ENCODE data around the gene GALNT11. TPM values are rescaled to one million over a fixed set of nuclear protein-coding genes. Genes with fewer than 3 reads are reported as not detected.
A peak's percentile ranks its signal among the peaks of the same experiment; 100 is the strongest.

Gene GALNT11
- polyA plus RNA-seq, 3 donors, result 17.7 to 25.9 (median 20.6) TPM

DNA sequence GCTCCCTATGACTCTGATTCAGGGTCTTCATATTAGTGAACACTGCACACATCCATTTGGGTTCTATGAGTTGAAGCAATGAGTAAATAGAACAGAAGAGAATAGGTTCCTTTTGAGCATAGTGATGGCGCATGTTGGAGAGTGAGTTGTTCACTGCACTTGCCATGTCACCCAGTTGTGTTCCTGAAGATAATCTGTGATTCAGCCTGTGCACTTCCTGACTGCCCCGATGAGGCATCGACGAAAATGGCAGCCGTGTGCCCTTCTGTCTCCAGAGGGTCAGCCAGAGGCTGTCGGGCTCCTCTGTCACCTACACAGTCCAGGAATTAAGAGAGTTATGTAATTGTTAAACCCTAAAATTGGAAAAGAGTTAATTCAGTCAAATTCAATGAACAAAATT lies 94.7 kb downstream of the GALNT11 start:
- Histone ChIP-seq H4K20me1 (ENCODE audit: insufficient read depth, low read length) (peaks cover 9% of the 10 kb centered on the region), H3K27me3 (ENCODE audit: control insufficient read depth in 2 of 2, insufficient read depth in 2 of 2, low read length in 2 of 2) (no peaks in the 10 kb centered on the region), H3K9ac (ENCODE audit: insufficient read depth, low read length, poor library complexity, severe bottlenecking) (no peak overlapping the region), H3K9me3 (replicated peaks in 1 of 2; ENCODE audit: control insufficient read depth in 1 of 2, insufficient read depth in 1 of 2, low read length in 2 of 2) (peaks cover 0 to 4% of the 10 kb centered on the region in 2 donors), H3K4me1 (ENCODE audit: control insufficient read depth in 1 of 2, insufficient read depth in 2 of 2, low read length in 2 of 2) (no peaks in the 10 kb centered on the region), H3K79me2 (ENCODE audit: insufficient read depth, low read length) (no peaks in the 10 kb centered on the region), H2AFZ (ENCODE audit: insufficient read depth, low read depth, low read length, poor library complexity, severe bottlenecking) (no peak overlapping the region), H3K27ac (ENCODE audit: low read depth in 1 of 2, low read length in 2 of 2) (peak overlapping the region in 1 of 2 donors; percentile 28), H3K4me2 (replicated peaks; ENCODE audit: extremely low read depth, low read length, poor library complexity, severe bottlenecking) (no peak overlapping the region), H3K4me3 (replicated peaks in 1 of 3; ENCODE audit: low read depth in 2 of 3, low read length in 3 of 3) (no peak overlapping the region), H3K36me3 (replicated peaks in 1 of 2; ENCODE audit: control insufficient read depth in 1 of 2, insufficient read depth in 2 of 2, low read length in 2 of 2) (peaks cover 83 to 93% of the 10 kb centered on the region in 2 donors)
- H3K27ac Mint-ChIP-seq, result peak overlapping the region in 1 of 7 donors; percentile 25
- no CpG with 5 or more reads among the region's 6 CpGs for WGBS (ENCODE audit: insufficient coverage)
- H3K4me3 Mint-ChIP-seq, result no peak overlapping the region
- TF ChIP-seq, protein P1, sequence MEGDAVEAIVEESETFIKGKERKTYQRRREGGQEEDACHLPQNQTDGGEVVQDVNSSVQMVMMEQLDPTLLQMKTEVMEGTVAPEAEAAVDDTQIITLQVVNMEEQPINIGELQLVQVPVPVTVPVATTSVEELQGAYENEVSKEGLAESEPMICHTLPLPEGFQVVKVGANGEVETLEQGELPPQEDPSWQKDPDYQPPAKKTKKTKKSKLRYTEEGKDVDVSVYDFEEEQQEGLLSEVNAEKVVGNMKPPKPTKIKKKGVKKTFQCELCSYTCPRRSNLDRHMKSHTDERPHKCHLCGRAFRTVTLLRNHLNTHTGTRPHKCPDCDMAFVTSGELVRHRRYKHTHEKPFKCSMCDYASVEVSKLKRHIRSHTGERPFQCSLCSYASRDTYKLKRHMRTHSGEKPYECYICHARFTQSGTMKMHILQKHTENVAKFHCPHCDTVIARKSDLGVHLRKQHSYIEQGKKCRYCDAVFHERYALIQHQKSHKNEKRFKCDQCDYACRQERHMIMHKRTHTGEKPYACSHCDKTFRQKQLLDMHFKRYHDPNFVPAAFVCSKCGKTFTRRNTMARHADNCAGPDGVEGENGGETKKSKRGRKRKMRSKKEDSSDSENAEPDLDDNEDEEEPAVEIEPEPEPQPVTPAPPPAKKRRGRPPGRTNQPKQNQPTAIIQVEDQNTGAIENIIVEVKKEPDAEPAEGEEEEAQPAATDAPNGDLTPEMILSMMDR (IDR thresholded peaks at IDR 0.05), result no peak
- no peak for DNase-seq
- H3K27me3 Mint-ChIP-seq (ENCODE audit: low read depth in 3 of 3), result no peaks in the 10 kb centered on the region
- intact Hi-C loops (cut with micrococcal nuclease), result no loop called here
- H3K9me3 Mint-ChIP-seq, result peaks cover 0 to 10% (median 3%) of the 10 kb centered on the region in 7 donors
- H3K4me1 Mint-ChIP-seq, result no peaks in the 10 kb centered on the region
- H3K36me3 Mint-ChIP-seq, result peaks cover 81 to 94% of the 10 kb centered on the region in 2 donors

DNA sequence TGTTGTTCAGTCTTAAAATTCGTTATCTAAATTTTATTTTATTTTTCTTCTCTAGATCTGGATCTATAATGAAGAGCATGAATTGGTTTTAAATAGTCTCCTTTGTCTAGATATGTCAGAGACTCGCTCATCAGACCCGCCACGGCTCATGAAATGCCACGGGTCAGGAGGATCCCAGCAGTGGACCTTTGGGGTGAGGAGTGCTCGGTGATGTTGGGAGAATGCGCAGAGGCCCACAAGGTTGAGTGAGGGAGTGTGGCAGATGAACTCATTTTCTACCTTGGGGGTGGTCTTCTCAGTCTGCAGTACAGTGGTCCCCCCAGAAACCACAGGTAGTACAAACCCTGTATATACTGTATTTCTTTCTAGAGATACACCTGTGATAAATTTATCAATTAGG lies 95.3 kb downstream of the GALNT11 start:
- H3K27me3 Mint-ChIP-seq (ENCODE audit: low read depth in 3 of 3), result no peaks in the 10 kb centered on the region
- TF ChIP-seq, protein P1 (IDR thresholded peaks at IDR 0.05), result no peak
- Histone ChIP-seq H3K9ac (ENCODE audit: insufficient read depth, low read length, poor library complexity, severe bottlenecking) (no peak overlapping the region), H3K4me2 (replicated peaks; ENCODE audit: extremely low read depth, low read length, poor library complexity, severe bottlenecking) (no peak overlapping the region), H3K9me3 (replicated peaks in 1 of 2; ENCODE audit: control insufficient read depth in 1 of 2, insufficient read depth in 1 of 2, low read length in 2 of 2) (peaks cover 0 to 4% of the 10 kb centered on the region in 2 donors), H3K79me2 (ENCODE audit: insufficient read depth, low read length) (no peaks in the 10 kb centered on the region), H3K36me3 (replicated peaks in 1 of 2; ENCODE audit: control insufficient read depth in 1 of 2, insufficient read depth in 2 of 2, low read length in 2 of 2) (peaks cover 85 to 93% of the 10 kb centered on the region in 2 donors), H3K4me1 (ENCODE audit: control insufficient read depth in 1 of 2, insufficient read depth in 2 of 2, low read length in 2 of 2) (no peaks in the 10 kb centered on the region), H4K20me1 (ENCODE audit: insufficient read depth, low read length) (peaks cover 11% of the 10 kb centered on the region), H3K27me3 (ENCODE audit: control insufficient read depth in 2 of 2, insufficient read depth in 2 of 2, low read length in 2 of 2) (no peaks in the 10 kb centered on the region), H2AFZ (ENCODE audit: insufficient read depth, low read depth, low read length, poor library complexity, severe bottlenecking) (no peak overlapping the region), H3K4me3 (replicated peaks in 1 of 3; ENCODE audit: low read depth in 2 of 3, low read length in 3 of 3) (no peak overlapping the region), H3K27ac (ENCODE audit: low read depth in 1 of 2, low read length in 2 of 2) (no peak overlapping the region)
- peaks cover 0 to 10% (median 4%) of the 10 kb centered on the region in 7 donors for H3K9me3 Mint-ChIP-seq
- intact Hi-C loops (cut with micrococcal nuclease), result no loop called here
- H3K36me3 Mint-ChIP-seq, result peaks cover 87 to 96% of the 10 kb centered on the region in 2 donors
- DNase-seq, result no peak
- H3K27ac Mint-ChIP-seq, result no peak overlapping the region
- H3K4me3 Mint-ChIP-seq, result no peak overlapping the region
- H3K4me1 Mint-ChIP-seq, result no peaks in the 10 kb centered on the region
- WGBS (ENCODE audit: insufficient coverage), result 100% methylated on average over 5 of the region's 7 CpGs

Data from CD14-positive monocyte (primary cell).